ENCODE results near the gene SLC39A11.
A peak's percentile ranks its signal among the peaks of the same experiment; 100 is the strongest.

Gene SLC39A11

DNA sequence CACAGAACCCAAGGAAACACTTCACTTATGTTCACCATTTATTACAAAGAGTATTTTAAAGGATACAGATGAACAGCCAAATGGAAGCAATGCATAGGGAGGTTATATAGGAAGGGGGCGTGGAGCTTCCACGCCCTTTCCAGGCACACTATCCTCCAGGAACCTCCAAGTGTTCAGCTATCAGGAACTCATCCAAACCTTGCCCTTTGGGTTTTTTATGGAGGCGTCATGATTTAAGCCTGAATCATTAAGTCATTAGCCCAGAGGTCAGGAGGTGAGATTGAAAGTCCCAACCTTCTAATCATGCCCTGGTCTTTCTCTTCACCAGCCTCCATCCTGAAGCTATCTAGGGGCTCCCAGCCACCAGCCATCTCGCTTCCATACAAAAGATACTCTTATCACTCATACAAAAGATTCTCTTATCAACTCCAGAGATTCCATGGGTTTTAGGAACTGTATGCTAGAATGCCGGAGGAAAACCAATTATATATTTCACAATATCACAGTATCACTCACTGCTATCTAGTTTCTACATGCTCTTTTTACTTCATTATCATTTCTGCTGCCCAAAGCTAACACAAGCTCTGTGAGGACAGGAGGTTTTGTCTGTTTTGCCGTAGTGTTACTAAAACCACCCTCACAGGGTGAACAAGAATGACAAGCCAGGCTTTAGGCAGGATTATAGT is 213.4 kb downstream of the SLC39A11 start:
- Histone ChIP-seq H3K27ac (ENCODE audit: low read depth, low read length) (no peak overlapping the region), H2AFZ (ENCODE audit: insufficient read depth, low read length, poor library complexity) (no peak overlapping the region), H2BK12ac (ENCODE audit: low read length) (no peak overlapping the region), H4K12ac (ENCODE audit: low read depth, low read length) (no peak overlapping the region), H4K8ac (ENCODE audit: low read depth, low read length) (no peak overlapping the region), H3K9ac (ENCODE audit: low read length) (no peak overlapping the region), H3K23ac (ENCODE audit: low read length) (no peak overlapping the region), H3K4me1 (ENCODE audit: control insufficient read depth in 1 of 2, insufficient read depth in 2 of 2, low read length in 2 of 2) (no peaks in the 10 kb centered on the region), H4K91ac (ENCODE audit: low read depth, low read length) (no peak overlapping the region), H3K4me3 (ENCODE audit: low read depth, low read length) (no peak overlapping the region), H3K4ac (ENCODE audit: low read depth, low read length) (no peak overlapping the region), H2AK5ac (ENCODE audit: low read length) (no peak overlapping the region), H3K79me1 (ENCODE audit: low read length) (no peaks in the 10 kb centered on the region), H3K36me3 (ENCODE audit: control insufficient read depth in 1 of 2, insufficient read depth in 2 of 2, low read length in 2 of 2) (peaks cover 0 to 2% of the 10 kb centered on the region in 2 experiments), H3K79me2 (ENCODE audit: control insufficient read depth, insufficient read depth, low read length, poor library complexity) (no peaks in the 10 kb centered on the region), H2BK5ac (ENCODE audit: low read depth, low read length, poor library complexity) (no peak overlapping the region), H3K18ac (ENCODE audit: low read length) (no peak overlapping the region), H3K4me2 (ENCODE audit: low read length) (no peak overlapping the region), H3K27me3 (ENCODE audit: insufficient read depth, low read length) (no peaks in the 10 kb centered on the region), H3K9me3 (ENCODE audit: insufficient read depth, low read depth, low read length) (peaks cover 11% of the 10 kb centered on the region), H2BK120ac (ENCODE audit: insufficient read depth, low read length, poor library complexity) (no peak overlapping the region), H3K14ac (ENCODE audit: low read length) (no peak overlapping the region)
- no CpG with 5 or more reads among the region's 6 CpGs for WGBS (ENCODE audit: extremely low coverage, insufficient coverage, insufficient read length)
- peak; percentile 71 to 91 for DNase-seq

DNA sequence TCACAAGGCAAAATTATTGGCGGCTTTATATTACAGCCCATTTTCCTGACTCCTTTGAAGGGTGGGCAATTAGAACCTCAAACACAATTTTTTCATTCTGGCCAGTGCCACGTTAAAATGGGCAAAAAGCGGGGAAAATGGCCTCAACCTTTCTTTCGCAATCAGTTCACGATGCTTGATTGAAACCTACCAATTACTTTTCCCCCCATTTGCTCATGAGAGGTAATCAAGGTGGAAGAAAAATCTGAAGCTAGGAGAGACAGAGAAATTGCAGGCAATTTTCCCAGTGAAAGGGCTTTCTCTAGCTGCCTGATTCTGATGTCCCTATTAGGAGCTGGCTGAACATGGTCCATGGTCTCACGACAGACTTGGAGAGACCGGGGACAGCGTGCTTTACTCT is 215.1 kb downstream of the SLC39A11 start:
- Histone ChIP-seq H2BK120ac (ENCODE audit: insufficient read depth, low read length, poor library complexity) (no peak overlapping the region), H3K18ac (ENCODE audit: low read length) (no peak overlapping the region), H3K4ac (ENCODE audit: low read depth, low read length) (no peak overlapping the region), H2AK5ac (ENCODE audit: low read length) (no peak overlapping the region), H3K4me1 (ENCODE audit: control insufficient read depth in 1 of 2, insufficient read depth in 2 of 2, low read length in 2 of 2) (no peaks in the 10 kb centered on the region), H3K27me3 (ENCODE audit: insufficient read depth, low read length) (no peaks in the 10 kb centered on the region), H3K4me3 (ENCODE audit: low read depth, low read length) (no peak overlapping the region), H3K79me1 (ENCODE audit: low read length) (no peaks in the 10 kb centered on the region), H2AFZ (ENCODE audit: insufficient read depth, low read length, poor library complexity) (no peak overlapping the region), H4K91ac (ENCODE audit: low read depth, low read length) (no peak overlapping the region), H2BK5ac (ENCODE audit: low read depth, low read length, poor library complexity) (no peak overlapping the region), H3K27ac (ENCODE audit: low read depth, low read length) (no peak overlapping the region), H3K36me3 (ENCODE audit: control insufficient read depth in 1 of 2, insufficient read depth in 2 of 2, low read length in 2 of 2) (peaks cover 0 to 2% of the 10 kb centered on the region in 2 experiments), H3K79me2 (ENCODE audit: control insufficient read depth, insufficient read depth, low read length, poor library complexity) (no peaks in the 10 kb centered on the region), H3K9ac (ENCODE audit: low read length) (no peak overlapping the region), H3K4me2 (ENCODE audit: low read length) (no peak overlapping the region), H2BK12ac (ENCODE audit: low read length) (no peak overlapping the region), H4K12ac (ENCODE audit: low read depth, low read length) (no peak overlapping the region), H4K8ac (ENCODE audit: low read depth, low read length) (no peak overlapping the region), H3K23ac (ENCODE audit: low read length) (no peak overlapping the region), H3K9me3 (ENCODE audit: insufficient read depth, low read depth, low read length) (peaks cover 11% of the 10 kb centered on the region), H3K14ac (ENCODE audit: low read length) (no peak overlapping the region)
- DNase-seq: no peak
- no CpG with 5 or more reads among the region's 8 CpGs for WGBS (ENCODE audit: extremely low coverage, insufficient coverage, insufficient read length)

DNA sequence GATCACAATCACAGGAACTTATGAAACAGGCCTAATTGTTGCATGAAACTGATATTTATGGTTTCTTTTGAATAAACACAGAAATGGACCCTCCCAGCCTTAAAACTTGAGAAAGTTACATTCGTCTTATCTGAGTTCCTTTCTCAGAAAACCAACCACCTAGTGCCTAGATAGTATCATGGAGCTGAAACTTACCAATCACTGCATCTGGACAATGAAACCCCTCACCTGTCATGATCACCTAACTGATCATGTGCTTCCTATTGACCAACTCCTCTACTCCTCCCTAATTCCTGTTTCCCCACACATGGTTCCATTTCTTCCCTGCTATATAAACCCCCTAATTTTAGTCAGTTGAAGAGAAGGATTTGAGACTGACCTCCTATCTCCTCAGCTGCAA is 216.1 kb downstream of the SLC39A11 start:
- no CpG with 5 or more reads among the region's 1 CpG for WGBS (ENCODE audit: extremely low coverage, insufficient coverage, insufficient read length)
- H2AFZ ChIP-seq (ENCODE audit: insufficient read depth, low read length, poor library complexity): no peak overlapping the region
- H4K91ac ChIP-seq (ENCODE audit: low read depth, low read length): no peak overlapping the region
- no peak overlapping the region for H4K8ac ChIP-seq (ENCODE audit: low read depth, low read length)
- H3K23ac ChIP-seq (ENCODE audit: low read length): no peak overlapping the region
- no peak overlapping the region for H3K18ac ChIP-seq (ENCODE audit: low read length)
- no peak for DNase-seq
- no peak overlapping the region for H3K9ac ChIP-seq (ENCODE audit: low read length)
- no peaks in the 10 kb centered on the region for H3K4me1 ChIP-seq (ENCODE audit: control insufficient read depth in 1 of 2, insufficient read depth in 2 of 2, low read length in 2 of 2)
- H3K9me3 ChIP-seq (ENCODE audit: insufficient read depth, low read depth, low read length): peaks cover 11% of the 10 kb centered on the region
- H3K27me3 ChIP-seq (ENCODE audit: insufficient read depth, low read length): no peaks in the 10 kb centered on the region
- H3K36me3 ChIP-seq (ENCODE audit: control insufficient read depth in 1 of 2, insufficient read depth in 2 of 2, low read length in 2 of 2): peaks cover 0 to 2% of the 10 kb centered on the region in 2 experiments
- H2BK5ac ChIP-seq (ENCODE audit: low read depth, low read length, poor library complexity): no peak overlapping the region
- no peak overlapping the region for H3K4ac ChIP-seq (ENCODE audit: low read depth, low read length)
- no peak overlapping the region for H3K14ac ChIP-seq (ENCODE audit: low read length)
- no peak overlapping the region for H2AK5ac ChIP-seq (ENCODE audit: low read length)
- no peak overlapping the region for H4K12ac ChIP-seq (ENCODE audit: low read depth, low read length)
- no peak overlapping the region for H3K27ac ChIP-seq (ENCODE audit: low read depth, low read length)
- no peak overlapping the region for H3K4me2 ChIP-seq (ENCODE audit: low read length)
- no peak overlapping the region for H3K4me3 ChIP-seq (ENCODE audit: low read depth, low read length)
- no peaks in the 10 kb centered on the region for H3K79me2 ChIP-seq (ENCODE audit: control insufficient read depth, insufficient read depth, low read length, poor library complexity)
- H2BK120ac ChIP-seq (ENCODE audit: insufficient read depth, low read length, poor library complexity): no peak overlapping the region
- no peak overlapping the region for H2BK12ac ChIP-seq (ENCODE audit: low read length)
- H3K79me1 ChIP-seq (ENCODE audit: low read length): no peaks in the 10 kb centered on the region

DNA sequence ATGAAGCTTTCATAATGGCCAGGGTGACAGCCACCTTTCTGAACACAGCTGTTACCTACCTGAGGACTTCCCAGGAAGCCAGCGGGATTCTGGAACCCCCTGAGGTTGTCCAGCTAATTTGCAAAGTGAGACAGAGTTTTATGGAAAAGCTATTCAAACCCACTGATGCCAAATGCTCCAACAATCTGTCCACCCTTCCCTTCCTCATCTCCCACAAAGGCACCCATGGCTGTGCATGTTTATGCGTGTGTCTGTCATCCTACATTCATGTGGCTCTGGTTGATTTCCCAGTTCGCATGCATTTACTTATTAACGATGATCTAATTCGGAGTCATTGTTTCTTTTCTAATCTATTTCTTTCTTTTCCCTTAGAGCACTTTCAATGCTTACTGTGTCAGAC is 217.1 kb downstream of the SLC39A11 start:
- Histone ChIP-seq H3K79me1 (ENCODE audit: low read length) (no peaks in the 10 kb centered on the region), H3K4me1 (ENCODE audit: control insufficient read depth in 1 of 2, insufficient read depth in 2 of 2, low read length in 2 of 2) (no peaks in the 10 kb centered on the region), H3K18ac (ENCODE audit: low read length) (no peak overlapping the region), H2BK5ac (ENCODE audit: low read depth, low read length, poor library complexity) (no peak overlapping the region), H2BK12ac (ENCODE audit: low read length) (no peak overlapping the region), H3K14ac (ENCODE audit: low read length) (no peak overlapping the region), H4K12ac (ENCODE audit: low read depth, low read length) (no peak overlapping the region), H2AK5ac (ENCODE audit: low read length) (no peak overlapping the region), H2AFZ (ENCODE audit: insufficient read depth, low read length, poor library complexity) (no peak overlapping the region), H3K23ac (ENCODE audit: low read length) (no peak overlapping the region), H3K36me3 (ENCODE audit: control insufficient read depth in 1 of 2, insufficient read depth in 2 of 2, low read length in 2 of 2) (peaks cover 0 to 2% of the 10 kb centered on the region in 2 experiments), H2BK120ac (ENCODE audit: insufficient read depth, low read length, poor library complexity) (no peak overlapping the region), H3K9me3 (ENCODE audit: insufficient read depth, low read depth, low read length) (peaks cover 11% of the 10 kb centered on the region), H3K9ac (ENCODE audit: low read length) (no peak overlapping the region), H3K4ac (ENCODE audit: low read depth, low read length) (no peak overlapping the region), H4K8ac (ENCODE audit: low read depth, low read length) (no peak overlapping the region), H4K91ac (ENCODE audit: low read depth, low read length) (no peak overlapping the region), H3K27ac (ENCODE audit: low read depth, low read length) (no peak overlapping the region), H3K79me2 (ENCODE audit: control insufficient read depth, insufficient read depth, low read length, poor library complexity) (no peaks in the 10 kb centered on the region), H3K4me2 (ENCODE audit: low read length) (no peak overlapping the region), H3K27me3 (ENCODE audit: insufficient read depth, low read length) (no peaks in the 10 kb centered on the region), H3K4me3 (ENCODE audit: low read depth, low read length) (peak overlapping the region; percentile 36)
- no peak for DNase-seq
- WGBS (ENCODE audit: extremely low coverage, insufficient coverage, insufficient read length): no CpG with 5 or more reads among the region's 5 CpGs

Data from trophoblast cell (in vitro differentiated cells and primary cell).